Stimulated activated CD8-positive, alpha-beta memory T cell treated with anti-CD3 and anti-CD28 coated beads, Interleukin-15, amount 100 ng/mL, for 1 hour (primary cell): Measurements from ENCODE around the gene CRYL1.
"Not testable (repeated sequence)": the region's sequence is repeated elsewhere in the genome, so short reads cannot be mapped to it uniquely, and the experiment has no call there.

Experiments used
- DNase-seq: peaks from one replicate; pipeline ENCODE4 v3.0.0-alpha.2; 2020; ENCODE audit warnings: low read depth

CRYL1 gene

DNA sequence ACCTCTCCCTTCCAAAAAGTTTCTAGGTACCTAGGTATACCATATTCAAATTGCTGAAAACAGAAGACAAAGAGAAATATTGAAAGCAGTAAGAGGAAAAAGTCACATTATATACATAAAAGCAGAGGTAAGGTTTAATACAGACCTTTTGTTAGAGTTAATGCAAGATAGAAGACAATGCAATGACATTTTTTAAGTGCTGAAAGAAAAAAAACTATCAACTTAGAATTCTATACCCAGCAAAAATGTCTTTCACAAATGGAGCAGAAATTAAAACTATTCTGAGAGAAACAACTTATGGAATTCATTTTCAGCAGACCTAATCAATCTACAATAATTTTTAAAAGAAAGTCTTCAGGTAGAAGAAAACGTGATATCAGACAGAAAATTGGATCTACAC, 77.2 kb downstream of the CRYL1 start:
- DNase-seq = no peak

DNA sequence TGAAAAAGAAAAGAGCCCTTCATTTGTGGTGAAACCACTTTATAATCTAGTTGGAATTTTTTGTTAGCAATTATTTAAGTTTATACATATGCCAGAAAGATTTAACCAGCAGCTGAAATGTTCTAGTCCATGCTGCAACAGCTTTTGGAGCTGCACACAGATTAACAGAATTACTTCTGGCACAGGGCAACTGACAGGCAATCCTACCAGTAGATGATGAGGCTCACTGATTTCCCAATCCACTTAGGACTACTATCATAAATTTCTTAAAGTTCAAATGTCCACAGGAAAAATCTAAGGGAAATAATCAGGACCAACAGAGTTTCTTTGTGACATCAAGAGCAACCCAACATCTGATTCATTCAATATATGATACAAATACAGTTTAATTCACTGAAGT, 78.8 kb downstream of the CRYL1 start:
- no peak for DNase-seq

DNA sequence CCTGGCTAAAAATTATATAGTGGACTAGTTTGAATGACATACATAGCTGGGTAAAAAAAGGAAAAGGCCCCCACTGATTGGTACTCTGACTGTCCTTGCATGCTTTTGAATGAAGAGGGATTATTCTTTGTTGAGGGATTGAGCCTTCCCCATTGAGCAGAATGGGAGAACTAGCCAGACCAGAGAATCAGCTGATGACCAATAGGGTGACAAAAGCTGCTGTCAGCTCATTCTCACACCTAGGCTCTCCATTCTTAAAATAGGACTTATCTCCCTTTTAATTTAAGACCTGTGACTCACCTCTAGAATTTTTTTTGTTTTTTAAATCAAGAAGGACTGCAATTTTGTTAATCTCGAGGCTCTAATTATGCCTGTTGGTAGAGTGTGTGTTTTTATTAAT, 79.3 kb downstream of the CRYL1 start:
- no peak for DNase-seq

DNA sequence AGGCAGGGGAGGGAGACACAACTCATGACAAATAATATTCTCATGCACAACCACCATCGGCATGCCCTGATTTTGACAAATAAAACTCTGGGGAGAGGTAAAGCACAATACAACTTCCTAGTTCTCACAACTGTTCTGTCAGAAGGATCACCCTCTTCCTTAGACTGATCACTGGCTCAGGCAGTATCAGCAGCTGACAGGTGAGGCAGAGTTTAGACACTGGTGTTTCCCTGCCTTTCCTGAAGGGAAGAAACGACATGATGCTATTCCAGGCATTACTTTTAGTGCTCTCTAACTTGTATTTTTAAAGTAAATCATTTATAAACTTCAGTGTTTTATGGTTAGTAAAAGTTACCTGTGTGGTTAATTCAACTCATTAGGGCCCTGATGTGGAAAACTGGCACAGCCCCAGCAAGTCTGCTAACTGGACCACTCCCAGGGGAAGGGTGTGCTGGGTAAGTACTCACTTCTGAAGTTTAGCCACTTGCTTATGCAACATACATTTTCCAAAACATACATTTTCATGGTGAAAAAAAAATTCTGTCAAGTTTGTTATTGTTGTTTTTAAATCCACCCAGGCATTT, 82.8 kb downstream of the CRYL1 start:
- no peak for DNase-seq

DNA sequence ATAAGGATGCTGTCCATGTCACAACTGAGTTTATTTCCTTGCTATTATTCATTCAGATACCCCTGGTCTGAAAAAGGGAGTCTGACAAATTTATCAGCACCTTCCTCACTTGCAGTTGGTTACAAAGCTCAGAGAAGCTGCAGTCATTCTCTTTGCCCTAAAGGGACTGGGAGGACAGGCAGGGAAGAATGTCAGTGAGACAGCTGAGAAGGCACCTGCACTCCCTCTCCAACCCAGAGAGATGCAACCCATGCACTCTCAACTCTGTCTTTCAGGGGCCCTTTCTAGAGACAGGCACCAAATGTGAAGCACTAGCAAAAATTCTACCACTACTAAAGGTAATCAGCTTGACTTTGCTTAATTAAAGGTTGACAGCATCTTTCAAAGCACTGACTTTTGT, 83.3 kb downstream of the CRYL1 start:
- DNase-seq = no peak

DNA sequence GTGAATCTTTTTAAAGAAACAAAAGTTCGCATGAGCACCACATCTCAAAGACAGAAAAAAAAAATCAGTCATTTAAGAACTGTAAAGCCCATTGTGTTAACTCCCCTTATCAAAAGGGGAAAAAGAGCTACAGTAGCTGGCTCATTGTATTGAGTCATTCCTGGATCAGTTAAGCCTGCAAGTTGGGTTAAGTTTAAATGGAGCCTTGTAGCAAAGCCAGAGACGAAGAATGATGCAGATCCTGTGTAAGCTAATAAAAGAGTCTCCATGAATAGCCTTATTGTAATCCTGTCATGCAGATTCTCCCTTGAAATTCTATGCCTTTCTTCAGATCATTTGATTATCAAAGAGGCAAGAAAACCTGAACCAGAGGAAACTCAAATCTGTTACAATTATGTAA, 83.8 kb downstream of the CRYL1 start:
- DNase-seq = no peak

DNA sequence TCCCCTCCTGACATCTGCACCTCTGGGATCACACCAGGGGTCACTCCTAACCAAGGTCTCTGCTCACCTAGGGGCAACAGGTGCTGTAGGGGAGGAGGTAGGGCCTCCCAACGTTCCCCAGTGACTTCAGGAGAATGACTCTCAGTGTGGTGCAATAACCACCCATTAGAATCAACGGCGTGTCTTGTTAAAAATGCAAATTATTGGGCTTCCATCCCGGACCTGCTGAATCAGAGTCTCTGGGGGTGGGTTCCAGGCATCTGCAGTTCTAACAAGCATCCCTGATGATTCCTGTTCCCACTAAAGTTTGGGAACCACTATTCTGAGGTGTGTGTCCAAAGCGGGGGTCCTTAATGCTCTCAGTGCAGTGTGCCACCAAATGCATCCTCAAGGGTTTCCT, 84.6 kb downstream of the CRYL1 start:
- no peak for DNase-seq

DNA sequence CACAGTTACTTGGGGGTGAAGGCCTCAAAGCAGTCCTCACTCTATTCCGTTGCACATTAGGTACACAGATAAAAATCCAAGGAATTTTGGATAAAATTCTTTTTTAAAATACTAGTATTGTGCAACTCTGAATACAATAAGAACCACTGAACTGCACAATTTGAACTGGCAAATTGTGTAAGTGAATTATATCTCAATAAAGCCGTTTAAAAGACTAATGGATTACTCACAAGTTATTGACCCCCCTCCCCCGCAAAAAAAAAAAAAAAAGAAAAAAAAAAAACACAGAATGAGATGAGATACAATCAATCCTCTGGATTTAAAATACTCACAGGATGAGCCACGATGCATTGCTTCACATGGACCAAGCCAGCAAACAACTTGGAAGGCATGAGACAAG, 86.4 kb downstream of the CRYL1 start:
- DNase-seq = no peak

DNA sequence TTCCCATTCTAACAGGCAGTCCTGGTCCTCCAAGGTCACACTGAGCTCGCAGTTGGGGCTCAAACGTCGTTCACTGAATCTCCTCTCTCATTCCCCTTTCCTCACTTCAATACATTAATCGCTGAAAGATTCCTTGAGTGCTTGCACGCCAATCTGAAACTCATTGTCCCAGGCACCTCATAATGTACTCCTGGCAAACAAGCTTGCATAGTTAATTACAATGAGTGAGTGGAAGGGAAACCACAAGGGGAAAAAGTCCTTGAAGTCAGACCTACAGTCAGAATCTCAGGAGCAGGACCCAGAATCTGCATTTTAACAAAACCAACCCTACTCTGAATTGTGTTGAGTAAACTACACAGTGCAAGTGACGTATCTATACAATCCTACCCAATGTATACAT, 86.9 kb downstream of the CRYL1 start:
- no peak for DNase-seq

DNA sequence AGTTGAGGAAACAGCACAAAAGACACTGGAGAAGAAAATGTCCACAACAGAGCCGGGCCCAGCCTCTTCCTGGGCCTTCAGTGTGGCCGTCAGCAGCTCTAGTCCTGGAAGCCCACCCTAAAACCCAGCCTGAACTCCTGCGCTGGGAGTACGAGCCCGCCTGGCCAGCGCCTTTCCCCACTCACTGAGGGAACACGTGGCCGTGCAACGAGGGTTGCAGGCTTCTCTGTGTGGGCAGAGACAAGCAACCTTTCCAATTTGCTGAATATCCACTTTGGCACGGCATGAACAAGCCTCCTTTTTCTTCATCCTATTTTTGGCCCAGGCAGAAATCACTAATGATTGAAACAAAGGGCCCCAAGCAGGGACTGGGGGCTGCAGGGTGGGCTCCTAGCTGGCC, 89.2 kb downstream of the CRYL1 start:
- no peak for DNase-seq

DNA sequence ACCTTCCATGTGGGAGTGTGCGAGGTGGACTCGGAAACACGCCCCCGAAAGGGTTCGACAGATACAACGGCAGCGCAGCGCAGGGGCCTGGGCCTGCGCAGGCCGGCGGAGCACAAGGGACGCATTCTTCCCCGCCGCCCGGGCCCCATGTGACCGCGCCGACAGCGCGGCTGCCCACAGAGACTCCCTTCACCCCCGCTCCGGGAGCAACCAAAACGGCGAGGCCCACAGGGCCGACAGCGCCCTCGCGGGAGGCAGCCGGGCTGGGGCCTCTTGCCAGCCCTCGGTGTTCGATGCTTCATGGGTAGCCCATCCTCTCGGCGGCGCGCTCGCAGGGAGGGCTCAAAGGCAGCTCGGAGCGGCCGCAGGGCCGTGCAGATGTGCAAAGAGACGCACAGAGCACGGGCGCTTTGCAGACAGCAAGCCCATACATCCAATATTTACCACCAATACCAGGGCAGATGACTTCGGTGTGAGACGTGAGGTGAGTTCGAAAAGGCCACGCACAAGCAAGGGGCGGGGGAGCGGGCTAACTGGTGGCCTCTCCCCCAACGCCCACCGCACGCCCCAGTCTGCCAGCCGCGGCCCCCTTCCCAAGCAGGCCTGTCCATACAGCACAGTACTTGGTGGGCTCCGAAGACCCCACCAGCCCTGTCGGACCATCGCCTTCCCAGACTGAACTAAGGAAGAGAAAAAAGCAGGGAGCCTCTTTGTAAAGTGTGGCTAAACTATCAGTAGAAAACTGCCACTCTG, 89.9 kb downstream of the CRYL1 start:
- no peak for DNase-seq

DNA sequence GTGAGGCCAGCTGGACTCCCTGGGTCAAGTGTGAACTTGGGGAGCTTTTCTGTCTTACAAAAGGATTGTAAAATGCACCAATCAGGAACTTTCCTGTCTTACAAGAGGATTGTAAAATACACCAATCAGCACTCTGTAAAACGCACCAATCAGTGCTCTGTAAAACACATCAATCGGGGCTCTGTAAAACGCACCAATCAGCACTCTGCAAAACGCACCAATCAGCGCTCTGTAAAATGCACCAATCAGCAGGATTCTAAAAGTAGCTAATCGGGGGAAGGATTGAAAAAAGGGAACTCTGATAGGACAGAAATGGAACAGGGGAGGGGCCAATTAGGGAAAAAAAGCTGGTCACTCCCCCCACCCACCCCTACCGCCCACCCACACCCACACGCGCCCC, 91.4 kb downstream of the CRYL1 start:
- DNase-seq = not testable (repeated sequence)

DNA sequence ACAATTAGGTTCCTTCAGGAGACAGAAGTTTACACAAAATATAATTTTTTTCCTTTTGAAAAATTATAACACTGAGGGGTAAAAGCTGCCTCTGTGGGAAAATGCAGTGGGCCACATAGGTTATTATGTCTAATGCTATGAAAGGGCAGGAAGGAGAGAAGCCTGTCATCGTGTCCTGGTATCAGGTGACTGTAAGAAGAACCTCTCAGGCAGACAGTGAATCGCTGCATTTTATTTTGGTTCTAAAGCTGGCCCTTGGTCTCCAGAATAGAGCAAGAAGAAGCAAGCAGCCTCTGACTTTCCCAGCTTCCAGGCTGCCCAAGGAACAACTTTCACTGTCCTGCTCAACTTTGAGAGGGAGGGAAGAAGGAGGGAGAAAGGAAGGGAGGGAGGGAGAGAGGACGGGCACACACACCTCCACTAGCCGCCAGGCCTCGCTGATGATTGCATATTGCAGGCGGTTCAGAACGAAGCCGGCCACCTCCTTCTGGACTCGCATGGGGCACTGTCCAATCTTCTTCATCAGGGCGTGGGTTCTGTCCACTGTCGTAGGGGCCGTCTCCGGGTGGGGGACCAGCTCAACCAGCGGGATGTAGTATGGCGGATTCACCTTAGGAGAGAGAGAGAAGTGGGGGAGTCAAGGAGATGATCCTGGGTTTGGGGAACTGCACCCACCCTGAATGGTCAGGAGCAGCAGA, 93.8 kb downstream of the CRYL1 start:
- no peak for DNase-seq

DNA sequence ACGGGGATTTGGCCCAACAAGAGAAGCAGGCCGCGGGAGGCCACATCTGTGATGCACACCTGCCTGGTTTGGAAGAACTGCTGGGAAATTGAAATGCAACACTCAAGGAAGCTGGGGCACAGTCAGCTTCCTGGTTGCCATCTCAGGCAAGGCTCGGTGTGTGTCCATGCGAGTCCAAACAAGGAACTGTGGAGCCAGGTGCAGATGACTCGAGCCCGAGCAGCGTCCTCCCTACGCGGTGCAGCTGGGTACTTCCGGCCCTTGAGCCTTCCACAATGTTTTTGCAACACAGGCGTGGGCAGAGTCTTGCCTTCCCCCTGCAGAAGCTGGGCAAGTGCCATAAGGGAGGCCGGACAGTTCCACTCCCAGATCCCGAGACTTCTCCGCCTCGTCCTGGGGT, 94.6 kb downstream of the CRYL1 start:
- no peak for DNase-seq

DNA sequence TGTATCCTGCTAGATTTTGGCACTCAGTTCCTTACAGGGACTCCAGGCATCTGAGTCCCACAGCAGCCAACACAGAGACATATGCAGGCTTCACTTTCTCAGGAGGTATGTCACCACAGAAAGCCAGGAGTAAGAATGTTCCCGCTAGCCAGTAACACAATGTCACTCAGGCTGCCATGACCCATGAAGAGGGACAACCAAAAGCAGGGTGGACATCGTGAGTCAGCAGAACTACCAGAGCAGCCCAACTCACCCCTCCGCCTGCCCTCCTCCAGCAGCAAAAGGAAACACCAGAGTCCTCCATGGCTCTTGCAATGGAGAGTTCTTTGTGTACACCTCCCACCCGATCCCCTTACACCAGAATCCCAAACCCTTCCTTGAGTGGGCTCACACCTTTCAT, 95.4 kb downstream of the CRYL1 start:
- no peak for DNase-seq

DNA sequence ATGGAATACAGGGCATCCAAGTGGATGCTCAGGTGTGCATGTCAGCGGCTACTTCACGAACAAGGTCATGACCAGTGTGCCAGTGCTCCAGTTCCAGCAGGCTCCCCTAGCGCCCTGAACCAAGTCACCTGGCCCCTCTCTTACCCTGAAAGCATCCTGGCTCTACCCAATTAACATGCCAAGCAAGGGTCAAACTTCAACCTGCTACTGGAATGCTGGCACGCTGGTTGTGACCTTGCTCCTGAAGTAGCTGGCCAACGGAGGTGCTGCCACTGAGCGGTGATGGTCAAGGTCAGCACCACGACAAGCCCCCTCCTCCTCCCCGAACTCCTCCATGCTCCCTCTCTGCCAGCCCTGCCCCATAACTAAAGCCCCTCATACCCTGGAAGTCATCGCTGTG, 96.0 kb downstream of the CRYL1 start:
- DNase-seq = no peak

DNA sequence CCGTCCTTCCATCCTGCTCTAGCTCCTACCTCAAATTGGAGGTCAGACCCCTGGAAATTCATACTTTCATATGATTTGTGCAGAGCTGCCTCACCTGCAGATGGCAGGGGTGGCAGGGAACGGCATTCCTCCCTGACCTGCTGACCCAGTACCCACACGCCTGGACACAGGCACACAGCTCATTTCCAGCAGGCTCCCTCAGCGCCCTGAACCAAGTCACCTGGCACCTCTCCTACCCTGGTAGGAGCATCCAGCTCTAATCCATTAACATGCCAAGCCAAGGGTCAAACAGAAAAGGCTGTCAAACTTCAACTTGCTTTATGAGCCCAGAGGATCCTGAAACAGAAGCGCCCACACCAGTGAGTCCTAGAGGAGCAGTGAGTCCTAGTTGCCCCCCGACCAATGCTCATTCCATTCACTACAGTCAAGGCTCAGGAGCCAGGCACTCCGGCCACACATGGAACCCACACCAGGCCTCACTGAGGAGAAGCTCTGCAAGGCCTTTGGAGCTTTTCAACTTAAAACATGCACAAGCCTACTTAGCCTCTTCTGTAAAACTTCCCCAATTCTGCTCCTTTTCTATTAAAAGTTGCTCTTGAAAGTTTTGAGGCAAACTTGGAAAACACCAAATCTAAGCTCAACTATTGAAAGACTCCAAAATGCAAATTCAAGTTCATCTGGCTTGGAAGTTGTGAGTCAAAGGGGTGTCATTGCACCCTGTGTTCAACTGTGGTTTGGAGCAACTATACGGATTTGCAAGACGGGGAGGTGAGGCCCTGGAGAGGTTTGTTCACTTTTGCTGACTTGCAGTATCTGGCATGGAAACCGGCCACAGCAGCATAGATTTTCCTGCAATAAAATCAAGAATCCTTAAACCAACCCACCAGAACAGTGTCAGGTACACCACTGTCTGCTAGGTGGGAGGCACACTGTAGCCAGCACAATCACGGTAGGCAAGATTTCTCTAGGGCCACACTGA, 96.7 kb downstream of the CRYL1 start:
- DNase-seq = no peak

DNA sequence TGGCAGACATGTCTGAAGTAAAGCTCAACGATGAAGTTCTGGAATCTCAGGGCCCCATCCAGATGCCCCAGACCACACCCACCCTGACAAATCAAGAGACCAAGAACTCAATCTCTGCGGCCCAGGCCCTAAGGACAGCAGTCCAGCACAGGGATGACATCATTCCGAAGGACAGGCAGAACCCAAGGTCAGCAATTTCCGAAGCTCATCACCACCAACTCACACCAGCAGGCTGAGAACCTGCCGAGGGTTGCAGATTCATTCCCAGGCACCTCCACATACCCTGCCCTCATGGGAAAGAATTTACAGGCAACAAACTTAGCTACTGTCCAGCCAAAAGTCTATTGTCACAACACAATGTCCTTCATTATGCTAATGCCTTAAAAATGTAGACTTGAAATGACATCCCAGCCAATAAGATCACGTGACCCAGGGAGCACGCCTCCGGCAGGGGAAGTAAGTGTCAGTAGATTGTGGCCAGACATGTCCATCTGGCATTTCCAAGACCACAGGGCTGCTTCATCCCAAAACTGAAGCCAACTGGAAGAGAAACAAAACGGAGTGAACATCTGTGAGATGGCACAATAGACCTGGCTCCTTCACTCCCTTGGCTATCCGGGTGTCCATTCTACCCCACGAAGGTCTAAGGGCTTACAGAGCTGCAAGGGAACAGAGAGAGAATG, 98.8 kb downstream of the CRYL1 start:
- DNase-seq = no peak

DNA sequence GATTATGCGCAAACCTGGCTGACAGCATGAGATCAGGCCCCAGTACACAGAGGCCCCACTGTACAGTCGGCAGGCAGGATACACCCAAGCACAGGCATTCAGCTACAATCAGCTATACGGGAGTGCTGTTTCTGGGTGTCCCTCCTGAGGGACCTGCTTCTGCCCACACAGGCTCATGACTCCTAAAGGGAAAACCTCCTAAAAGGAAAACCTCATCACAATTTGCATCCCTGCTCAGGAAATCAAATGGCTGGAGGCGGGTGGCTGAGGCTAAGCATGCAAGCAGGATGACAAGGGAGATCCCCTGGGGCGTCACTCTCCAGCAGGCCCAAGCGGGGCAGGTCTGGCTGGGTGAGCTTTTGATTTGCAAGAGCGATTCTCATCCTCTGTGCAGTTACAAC, 99.8 kb downstream of the CRYL1 start:
- no peak for DNase-seq

DNA sequence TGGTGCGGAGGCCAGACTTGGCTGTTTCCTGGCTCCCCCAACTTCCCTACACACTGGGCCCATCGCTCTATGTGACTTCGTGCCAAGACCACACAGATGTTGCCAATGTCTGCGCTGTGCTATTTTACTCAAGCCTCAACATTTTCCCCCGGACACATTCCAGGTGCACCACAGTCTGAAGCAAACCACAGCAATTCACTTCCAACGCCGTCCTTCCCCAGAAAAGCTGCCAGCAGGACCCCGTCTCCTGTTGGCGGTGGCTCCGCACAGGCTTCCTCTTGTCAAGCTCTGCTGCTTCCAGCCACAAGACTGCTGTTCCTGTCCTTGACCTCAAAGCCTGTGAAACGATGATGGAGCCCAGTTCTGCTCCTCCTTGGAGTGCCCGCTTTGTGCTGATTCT, 100.7 kb downstream of the CRYL1 start:
- DNase-seq = no peak

DNA sequence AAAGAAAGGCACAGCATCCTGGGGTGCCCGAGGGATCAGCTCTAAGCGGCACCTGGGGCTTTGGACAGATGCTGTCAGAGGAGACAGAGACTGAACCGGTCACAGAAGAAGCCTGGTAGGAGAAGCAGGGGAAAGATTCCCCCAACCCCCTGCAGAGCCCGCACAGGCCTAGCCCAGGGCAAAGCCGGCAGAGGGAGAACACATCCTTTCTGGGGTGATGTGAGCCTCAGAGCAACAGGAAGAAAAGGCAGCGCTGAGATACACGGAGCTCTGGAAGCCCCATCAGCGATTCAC, 101.2 kb downstream of the CRYL1 start:
- no peak for DNase-seq

DNA sequence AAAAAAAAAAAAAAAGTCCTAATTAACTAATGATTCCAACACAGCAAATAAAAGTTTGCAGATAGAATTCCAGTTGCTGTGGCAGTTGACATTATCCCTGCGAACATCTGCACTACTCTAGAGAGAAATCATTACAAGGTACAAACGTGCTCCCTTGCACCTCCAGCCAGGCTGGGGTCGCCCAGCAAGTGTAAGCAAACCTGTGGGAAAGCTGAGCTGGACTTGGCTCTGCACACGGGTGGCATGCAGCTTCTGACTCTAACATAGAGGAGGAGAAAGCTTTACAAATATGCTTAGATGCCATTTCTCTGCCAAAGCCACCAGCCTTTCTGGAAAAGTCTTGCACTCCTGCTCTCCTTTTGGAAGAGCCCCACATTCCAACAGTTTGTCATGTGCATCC, 103.3 kb downstream of the CRYL1 start:
- DNase-seq = no peak
